ENCODE data around the gene SDCCAG8. TPM values are rescaled to one million over a fixed set of nuclear protein-coding genes. Genes with fewer than 3 reads are reported as not detected.
"Not testable (repeated sequence)": the region's sequence is repeated elsewhere in the genome, so short reads cannot be mapped to it uniquely, and the experiment has no call there.

Gene SDCCAG8
- total RNA-seq, 4 donors from 2014 or later: 24.5 to 52.7 (median 31.7) TPM

GRCh38 chr1:243332440-243332839 lies 76.6 kb downstream of the SDCCAG8 start:
- Histone ChIP-seq H3K9me3 (no peaks in the 10 kb centered on the region), H3K27me3 (no peaks in the 10 kb centered on the region), H3K4me1 (no peaks in the 10 kb centered on the region), H3K4me3 (no peak overlapping the region), H3K27ac (replicated peaks in 1 of 4) (no peak overlapping the region), H3K36me3 (peaks cover 5 to 64% (median 35%) of the 10 kb centered on the region in 4 donors)
- TF ChIP-seq POLR2AphosphoS5 (IDR thresholded peaks at IDR 0.05) (no peak), POLR2A (IDR thresholded peaks at IDR 0.05; ENCODE audit: low read depth) (no peak), EP300 (IDR thresholded peaks at IDR 0.05) (no peak), CTCF (IDR thresholded peaks at IDR 0.05) (no peak)
- DNase-seq (ENCODE audit: extremely low spot score): no peak
- intact Hi-C loops (cut with DNase I): no loop called here
- 93% methylated on average over 18 of the region's 18 CpGs for WGBS

GRCh38 chr1:243335292-243335691 lies 79.5 kb downstream of the SDCCAG8 start:
- Histone ChIP-seq H3K4me1 (no peaks in the 10 kb centered on the region), H3K9me3 (no peaks in the 10 kb centered on the region), H3K27me3 (no peaks in the 10 kb centered on the region), H3K36me3 (peaks cover 5 to 69% (median 43%) of the 10 kb centered on the region in 4 donors), H3K4me3 (no peak overlapping the region), H3K27ac (replicated peaks in 1 of 4) (no peak overlapping the region)
- no peak for TF ChIP-seq POLR2A (IDR thresholded peaks at IDR 0.05; ENCODE audit: low read depth)
- no peak for TF ChIP-seq POLR2AphosphoS5 (IDR thresholded peaks at IDR 0.05)
- TF ChIP-seq EP300 (IDR thresholded peaks at IDR 0.05): no peak
- no peak for TF ChIP-seq CTCF (IDR thresholded peaks at IDR 0.05)
- 93% methylated on average over 3 of the region's 3 CpGs for WGBS
- DNase-seq (ENCODE audit: extremely low spot score): no peak
- intact Hi-C loops (cut with DNase I): no loop called here

- Histone ChIP-seq H3K9me3 (no peaks in the 10 kb centered on the region), H3K27me3 (no peaks in the 10 kb centered on the region), H3K4me1 (no peaks in the 10 kb centered on the region), H3K4me3 (no peak overlapping the region), H3K27ac (replicated peaks in 1 of 4) (no peak overlapping the region), H3K36me3 (peaks cover 5 to 69% (median 36%) of the 10 kb centered on the region in 4 donors)
- WGBS: 95% methylated on average over 2 of the region's 2 CpGs
- intact Hi-C loops (cut with DNase I): no loop called here
- DNase-seq (ENCODE audit: extremely low spot score): no peak
- no peak for TF ChIP-seq EP300 (IDR thresholded peaks at IDR 0.05)
- no peak for TF ChIP-seq CTCF (IDR thresholded peaks at IDR 0.05)
- no peak for TF ChIP-seq POLR2A (IDR thresholded peaks at IDR 0.05; ENCODE audit: low read depth)
- TF ChIP-seq POLR2AphosphoS5 (IDR thresholded peaks at IDR 0.05): no peak
Measured at GRCh38 chr1:243336163-243336562, 80.3 kb downstream of the SDCCAG8 start.

- WGBS: 90% methylated on average over 4 of the region's 4 CpGs
- H3K4me3 ChIP-seq; H3K27ac ChIP-seq (replicated peaks in 1 of 4); H3K27me3 ChIP-seq; DNase-seq (ENCODE audit: extremely low spot score); H3K4me1 ChIP-seq; H3K9me3 ChIP-seq; intact Hi-C loops (cut with DNase I): not testable (repeated sequence)
- peaks cover 0 to 49% (median 22%) of the 10 kb centered on the region in 4 donors for H3K36me3 ChIP-seq
Measured at GRCh38 chr1:243338848-243339247, 83.0 kb downstream of the SDCCAG8 start.

- intact Hi-C loops (cut with DNase I): loop anchor here (10.0 kb wide), 2 partner anchors 404 to 704 kb away; no protein-coding TSS in a partner anchor
- 75% methylated on average over 2 of the region's 2 CpGs for WGBS
Measured at GRCh38 chr1:243341074-243341473, 85.2 kb downstream of the SDCCAG8 start.

More at GRCh38 chr1:243341074-243341473, 85.2 kb downstream of the SDCCAG8 start:
- H3K27ac ChIP-seq (replicated peaks in 1 of 4): no peak overlapping the region
- no peak for DNase-seq (ENCODE audit: extremely low spot score)
- no peaks in the 10 kb centered on the region for H3K4me1 ChIP-seq
- no peak overlapping the region for H3K4me3 ChIP-seq
- peaks cover 0 to 33% (median 15%) of the 10 kb centered on the region in 4 donors for H3K36me3 ChIP-seq
- TF ChIP-seq CTCF (IDR thresholded peaks at IDR 0.05) (no peak), EP300 (IDR thresholded peaks at IDR 0.05) (no peak), POLR2A (IDR thresholded peaks at IDR 0.05; ENCODE audit: low read depth) (no peak), POLR2AphosphoS5 (IDR thresholded peaks at IDR 0.05) (no peak)
- no peaks in the 10 kb centered on the region for H3K9me3 ChIP-seq
- no peaks in the 10 kb centered on the region for H3K27me3 ChIP-seq

Measured in esophagus muscularis mucosa (tissue), 4 donors.